Ishikawa (cell line): ENCODE results near the gene PCNT.

Experiments
- CEBPB ChIP-seq: IDR thresholded peaks from 2 replicates; pipeline ENCODE4 v1.6.1; 2012
- CREB1 ChIP-seq: IDR thresholded peaks from 2 replicates; pipeline ENCODE4 v1.6.1; 2012; ENCODE audit warnings: low read depth
- EGR1 ChIP-seq: IDR thresholded peaks from 2 replicates; pipeline ENCODE4 v1.6.1; 2012
- EP300 ChIP-seq: IDR thresholded peaks from 2 replicates; pipeline ENCODE4 v1.6.1; 2012; ENCODE audit warnings: borderline replicate concordance
- FOXM1 ChIP-seq: IDR thresholded peaks from 2 replicates; pipeline ENCODE4 v1.6.1; 2012; ENCODE audit warnings: low read depth, borderline replicate concordance
- NFIC ChIP-seq: IDR thresholded peaks from 2 replicates; pipeline ENCODE4 v1.6.1; 2012
- RAD21 ChIP-seq: IDR thresholded peaks from 2 replicates; pipeline ENCODE4 v1.6.1; 2012; ENCODE audit warnings: low read depth
- TAF1 ChIP-seq: IDR thresholded peaks from 2 replicates; pipeline ENCODE4 v1.6.1; 2012; ENCODE audit warnings: low read depth, mild to moderate bottlenecking
- TCF12 ChIP-seq: IDR thresholded peaks from 2 replicates; pipeline ENCODE4 v1.6.1; 2012; ENCODE audit warnings: low read depth
- TEAD4 ChIP-seq: IDR thresholded peaks from 2 replicates; pipeline ENCODE4 v1.6.1; 2012
- YY1 ChIP-seq: IDR thresholded peaks from 2 replicates; pipeline ENCODE4 v1.6.1; 2012; ENCODE audit warnings: low read depth
- ZBTB7A ChIP-seq: IDR thresholded peaks from 2 replicates; pipeline ENCODE4 v1.6.1; 2012; ENCODE audit warnings: low read depth
- TF ChIP-seq, protein P1 (sequence below): IDR thresholded peaks from 2 replicates; pipeline ENCODE4 v1.6.1; 2012
- TF ChIP-seq, protein P2 (sequence below): IDR thresholded peaks from 2 replicates; pipeline ENCODE4 v1.6.1; 2012
- TF ChIP-seq, protein P3 (sequence below): IDR thresholded peaks from 2 replicates; pipeline ENCODE4 v1.6.1; 2012; ENCODE audit warnings: low read depth, mild to moderate bottlenecking

The PCNT gene

DNA sequence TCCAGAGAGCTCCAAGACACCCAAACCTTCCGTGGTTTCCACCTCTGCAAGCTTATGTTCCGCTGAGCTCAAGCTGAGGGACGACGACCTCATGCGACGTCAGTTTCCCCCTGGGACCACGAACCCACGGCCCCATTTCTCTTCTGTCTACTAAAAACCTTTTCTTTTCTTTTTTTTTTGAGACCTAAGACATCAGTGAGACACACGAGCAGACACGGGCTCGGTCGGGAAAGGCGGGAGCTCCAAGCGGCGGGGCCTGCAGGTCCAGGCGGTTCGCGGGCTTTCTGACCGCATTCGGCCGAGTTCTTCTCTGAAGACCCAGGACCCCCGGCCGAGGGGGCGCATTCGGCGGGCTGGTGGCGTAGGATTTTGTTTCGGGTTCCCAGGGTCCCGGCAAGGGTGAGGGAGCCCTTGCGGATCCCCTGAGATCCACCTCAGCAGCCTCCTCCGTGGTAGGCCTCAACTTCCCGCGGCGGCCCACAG lies 688 bp upstream of the PCNT start:
- TF ChIP-seq ZBTB7A (no peak), CREB1 (no peak), YY1 (no peak), TAF1 (no peak), RAD21 (no peak), CEBPB (no peak)
- TF ChIP-seq, protein P1, sequence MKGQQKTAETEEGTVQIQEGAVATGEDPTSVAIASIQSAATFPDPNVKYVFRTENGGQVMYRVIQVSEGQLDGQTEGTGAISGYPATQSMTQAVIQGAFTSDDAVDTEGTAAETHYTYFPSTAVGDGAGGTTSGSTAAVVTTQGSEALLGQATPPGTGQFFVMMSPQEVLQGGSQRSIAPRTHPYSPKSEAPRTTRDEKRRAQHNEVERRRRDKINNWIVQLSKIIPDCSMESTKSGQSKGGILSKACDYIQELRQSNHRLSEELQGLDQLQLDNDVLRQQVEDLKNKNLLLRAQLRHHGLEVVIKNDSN = no peak

DNA sequence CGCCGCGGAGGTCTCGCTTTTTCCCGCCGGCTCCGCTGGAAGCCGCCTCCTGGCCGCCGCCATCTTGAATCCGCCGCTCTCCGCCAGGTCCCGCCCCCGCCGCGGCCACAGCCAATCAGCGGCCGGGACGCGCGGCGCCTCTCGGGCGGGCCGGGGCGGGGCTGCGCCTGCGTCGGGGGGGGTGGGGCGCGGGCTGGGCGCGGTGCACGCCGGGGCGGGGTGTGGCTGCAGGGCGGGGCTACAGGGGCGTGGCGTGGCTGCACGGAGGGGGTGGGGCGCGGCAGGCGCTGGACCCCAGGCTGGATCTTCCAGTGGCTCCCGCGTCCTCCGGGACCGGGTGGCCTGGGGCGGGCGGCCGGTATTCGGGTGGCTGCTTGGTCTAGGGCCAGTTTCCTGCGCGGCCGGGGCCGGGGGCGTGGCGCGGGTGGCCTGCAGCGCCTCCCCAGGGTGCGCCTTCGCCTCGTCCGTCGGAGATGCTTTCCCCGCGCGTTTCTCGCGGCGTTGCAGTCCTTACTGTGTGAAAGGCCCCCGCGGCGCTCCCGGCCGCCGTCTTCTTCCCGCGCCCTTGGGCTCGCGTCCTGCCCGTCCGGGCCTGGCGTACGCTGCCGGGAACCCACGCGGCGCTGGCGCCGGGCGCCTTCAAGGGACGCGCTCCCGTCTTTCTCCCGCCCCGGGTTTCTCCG lies 575 bp downstream of the PCNT start:
- TF ChIP-seq TAF1 = peak; percentile 97
- TF ChIP-seq, protein P1 = no peak
- TF ChIP-seq TCF12 = no peak; the same call in 1 of the 2 replicates
- TF ChIP-seq CREB1 = no peak
- TF ChIP-seq EGR1 = no peak
- TF ChIP-seq, protein P2, sequence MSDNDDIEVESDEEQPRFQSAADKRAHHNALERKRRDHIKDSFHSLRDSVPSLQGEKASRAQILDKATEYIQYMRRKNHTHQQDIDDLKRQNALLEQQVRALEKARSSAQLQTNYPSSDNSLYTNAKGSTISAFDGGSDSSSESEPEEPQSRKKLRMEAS = peak; percentile 36; the same call in 1 of the 2 replicates
- no peak for TF ChIP-seq RAD21
- TF ChIP-seq ZBTB7A = no peak
- no peak for TF ChIP-seq CEBPB
- TF ChIP-seq YY1 = peak; percentile 92
- no peak for TF ChIP-seq EP300
- TF ChIP-seq NFIC = no peak

DNA sequence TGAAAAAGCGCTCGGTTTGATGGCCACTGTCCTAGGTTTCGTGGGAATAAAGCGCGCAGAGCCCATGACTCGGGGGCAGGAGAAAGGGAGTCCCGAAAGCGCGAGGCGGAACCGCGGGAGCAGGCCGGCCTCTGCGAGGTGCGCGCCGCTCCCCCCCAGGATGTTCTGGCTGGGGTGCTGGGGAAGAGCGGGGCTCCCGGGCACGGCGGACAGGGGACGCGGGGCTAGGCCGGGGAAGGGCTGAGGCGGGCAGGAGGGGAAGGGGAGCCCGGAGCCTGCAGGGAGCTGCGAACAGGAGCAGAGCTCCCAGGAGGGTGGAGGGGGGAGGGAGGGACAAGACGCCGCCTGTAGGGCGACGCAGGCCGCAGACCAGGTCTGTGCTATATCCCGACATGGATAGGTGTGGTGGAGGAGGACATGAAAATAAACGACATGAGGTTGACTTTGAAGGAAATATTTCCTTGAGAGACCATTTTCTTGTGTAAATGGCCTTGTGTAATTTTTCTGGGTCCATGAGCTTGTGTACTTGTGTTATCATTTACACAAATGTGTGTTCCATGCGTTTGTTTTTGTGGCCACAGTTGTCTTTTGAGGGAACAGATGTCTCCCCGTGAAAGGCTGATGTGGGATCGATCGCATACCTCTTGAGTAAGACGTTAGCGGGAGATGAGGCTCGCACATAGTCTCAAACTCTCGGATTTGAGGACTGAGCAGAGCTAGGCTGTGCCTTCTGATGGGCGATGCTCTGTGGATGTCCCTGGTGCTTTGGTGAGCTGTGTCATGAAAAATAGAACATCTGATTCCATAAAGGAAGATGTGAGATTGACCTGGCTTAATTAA lies 1.3 kb downstream of the PCNT start:
- TF ChIP-seq TAF1 (no peak), EP300 (no peak), CREB1 (no peak), NFIC (no peak), YY1 (0 out of 2 replicates have a peak, but pooled peaks have one; percentile 15), TCF12 (peak; percentile 38; the same call in 1 of the 2 replicates), FOXM1 (no peak), EGR1 (no peak), CEBPB (no peak), ZBTB7A (no peak), TEAD4 (no peak), RAD21 (no peak)
- TF ChIP-seq, protein P3, sequence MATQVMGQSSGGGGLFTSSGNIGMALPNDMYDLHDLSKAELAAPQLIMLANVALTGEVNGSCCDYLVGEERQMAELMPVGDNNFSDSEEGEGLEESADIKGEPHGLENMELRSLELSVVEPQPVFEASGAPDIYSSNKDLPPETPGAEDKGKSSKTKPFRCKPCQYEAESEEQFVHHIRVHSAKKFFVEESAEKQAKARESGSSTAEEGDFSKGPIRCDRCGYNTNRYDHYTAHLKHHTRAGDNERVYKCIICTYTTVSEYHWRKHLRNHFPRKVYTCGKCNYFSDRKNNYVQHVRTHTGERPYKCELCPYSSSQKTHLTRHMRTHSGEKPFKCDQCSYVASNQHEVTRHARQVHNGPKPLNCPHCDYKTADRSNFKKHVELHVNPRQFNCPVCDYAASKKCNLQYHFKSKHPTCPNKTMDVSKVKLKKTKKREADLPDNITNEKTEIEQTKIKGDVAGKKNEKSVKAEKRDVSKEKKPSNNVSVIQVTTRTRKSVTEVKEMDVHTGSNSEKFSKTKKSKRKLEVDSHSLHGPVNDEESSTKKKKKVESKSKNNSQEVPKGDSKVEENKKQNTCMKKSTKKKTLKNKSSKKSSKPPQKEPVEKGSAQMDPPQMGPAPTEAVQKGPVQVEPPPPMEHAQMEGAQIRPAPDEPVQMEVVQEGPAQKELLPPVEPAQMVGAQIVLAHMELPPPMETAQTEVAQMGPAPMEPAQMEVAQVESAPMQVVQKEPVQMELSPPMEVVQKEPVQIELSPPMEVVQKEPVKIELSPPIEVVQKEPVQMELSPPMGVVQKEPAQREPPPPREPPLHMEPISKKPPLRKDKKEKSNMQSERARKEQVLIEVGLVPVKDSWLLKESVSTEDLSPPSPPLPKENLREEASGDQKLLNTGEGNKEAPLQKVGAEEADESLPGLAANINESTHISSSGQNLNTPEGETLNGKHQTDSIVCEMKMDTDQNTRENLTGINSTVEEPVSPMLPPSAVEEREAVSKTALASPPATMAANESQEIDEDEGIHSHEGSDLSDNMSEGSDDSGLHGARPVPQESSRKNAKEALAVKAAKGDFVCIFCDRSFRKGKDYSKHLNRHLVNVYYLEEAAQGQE = no peak
- TF ChIP-seq, protein P2 = no peak; the same call in 1 of the 2 replicates
- TF ChIP-seq, protein P1 = no peak

DNA sequence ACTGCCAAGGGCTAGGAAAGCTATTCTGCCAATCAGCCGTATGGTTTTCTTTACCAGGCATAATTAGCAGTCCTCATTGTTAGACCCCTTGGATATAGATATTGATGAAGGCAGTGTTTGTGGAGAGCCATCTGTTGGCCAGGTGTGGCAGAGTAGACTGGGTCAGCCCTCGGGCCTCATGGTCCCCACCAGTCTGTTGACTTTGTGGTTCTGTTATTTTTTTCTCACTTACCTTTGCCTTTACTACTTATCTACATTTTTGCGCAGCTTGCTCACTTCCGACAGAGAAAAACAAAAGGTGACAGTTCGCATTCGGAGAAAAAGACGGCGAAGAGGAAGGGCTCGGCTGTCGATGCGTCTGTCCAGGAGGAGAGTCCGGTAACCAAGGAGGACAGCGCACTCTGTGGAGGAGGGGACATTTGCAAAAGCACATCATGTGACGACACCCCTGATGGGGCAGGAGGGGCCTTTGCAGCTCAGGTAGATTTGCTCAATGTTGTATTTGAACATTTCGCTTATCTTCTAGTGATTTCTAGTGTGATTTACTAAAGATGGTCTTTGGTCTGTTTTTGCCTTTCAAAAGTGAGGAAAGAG lies 2.3 kb downstream of the PCNT start:
- TF ChIP-seq EGR1 = no peak

DNA sequence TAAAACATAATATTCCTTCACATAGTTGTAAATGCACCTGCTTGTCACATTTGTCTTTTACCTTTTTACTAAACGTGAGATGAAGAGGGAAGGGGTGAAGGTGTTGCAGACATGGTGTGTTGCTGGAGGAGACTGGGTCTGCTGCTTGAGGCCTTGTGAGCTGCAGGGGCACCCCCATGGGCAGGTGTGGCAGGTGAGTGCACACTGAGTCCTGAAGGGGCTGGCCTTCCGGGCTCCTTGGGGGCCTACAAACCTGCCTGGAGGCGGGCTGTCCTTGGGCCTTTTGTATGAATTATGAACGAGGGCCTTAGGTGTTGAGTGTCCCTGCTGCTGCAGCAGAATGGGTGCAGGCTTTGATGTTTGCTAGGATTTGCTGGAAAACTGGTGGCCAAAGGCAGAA lies 3.8 kb downstream of the PCNT start:
- TF ChIP-seq FOXM1 = no peak
- no peak for TF ChIP-seq CEBPB
- TF ChIP-seq, protein P2 = no peak
- no peak for TF ChIP-seq TCF12
- no peak for TF ChIP-seq EGR1
- no peak for TF ChIP-seq YY1
- TF ChIP-seq CREB1 = no peak
- no peak for TF ChIP-seq RAD21
- no peak for TF ChIP-seq TAF1
- no peak for TF ChIP-seq NFIC
- TF ChIP-seq EP300 = no peak
- no peak for TF ChIP-seq ZBTB7A
- TF ChIP-seq, protein P1 = no peak
- TF ChIP-seq, protein P3 = no peak
- TF ChIP-seq TEAD4 = no peak
